GM18507 (cell line): ENCODE measurements around the gene KLK12.
"Not testable (repeated sequence)": the region's sequence is repeated elsewhere in the genome, so short reads cannot be mapped to it uniquely, and the experiment has no call there.

Source experiments
- DNase-seq: peaks from one replicate; pipeline ENCODE4 v3.0.0; 2011; ENCODE audit warnings: low read depth; ENCODE audit not compliant: insufficient read length; ENCODE audit errors: extremely low spot score
- FAIRE-seq: peaks from 2 replicates; lab custom pipeline; 2011; peaks lifted over from hg19 to GRCh38; lab: Jason Lieb, UNC

Gene KLK12

DNA sequence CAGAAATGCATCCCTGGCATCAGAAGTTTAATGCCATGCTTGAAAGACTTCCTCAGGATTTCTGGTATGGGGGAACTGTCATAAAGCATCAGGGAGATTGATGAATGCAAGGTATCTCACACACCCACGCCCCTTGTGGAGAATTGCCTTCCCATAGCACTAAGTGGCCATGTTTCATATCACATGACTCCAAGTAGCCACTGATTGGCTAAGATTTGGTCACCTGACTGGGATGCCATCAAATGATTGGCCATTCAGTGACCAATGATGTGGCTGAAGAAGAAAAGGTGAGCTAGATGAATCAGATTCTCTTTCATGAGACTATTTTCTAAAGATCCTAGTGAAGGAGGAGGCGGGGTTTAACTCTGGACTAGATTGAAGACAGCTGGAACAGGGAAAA is 40.7 kb downstream of the KLK12 start:
- FAIRE-seq (no peak), DNase-seq (no peak)

DNA sequence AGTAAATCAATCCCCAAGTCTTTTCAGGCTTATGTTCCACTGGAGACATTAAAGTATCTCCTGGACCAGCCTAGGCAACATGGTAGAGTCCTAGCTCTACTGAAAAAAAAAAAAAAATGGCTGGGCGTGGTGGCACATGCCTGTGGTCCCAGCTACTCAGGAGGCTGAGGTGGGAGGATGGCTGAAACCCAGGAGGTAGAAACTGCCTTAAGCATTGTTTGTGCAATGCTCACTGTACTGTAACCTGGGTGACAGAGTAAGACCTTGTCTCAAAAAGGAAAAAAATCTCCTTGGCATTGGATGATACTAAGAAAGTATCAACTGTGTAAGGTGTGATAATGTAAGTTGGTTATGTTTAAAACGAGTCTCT is 42.2 kb downstream of the KLK12 start:
- DNase-seq (no peak), FAIRE-seq (no peak)

DNA sequence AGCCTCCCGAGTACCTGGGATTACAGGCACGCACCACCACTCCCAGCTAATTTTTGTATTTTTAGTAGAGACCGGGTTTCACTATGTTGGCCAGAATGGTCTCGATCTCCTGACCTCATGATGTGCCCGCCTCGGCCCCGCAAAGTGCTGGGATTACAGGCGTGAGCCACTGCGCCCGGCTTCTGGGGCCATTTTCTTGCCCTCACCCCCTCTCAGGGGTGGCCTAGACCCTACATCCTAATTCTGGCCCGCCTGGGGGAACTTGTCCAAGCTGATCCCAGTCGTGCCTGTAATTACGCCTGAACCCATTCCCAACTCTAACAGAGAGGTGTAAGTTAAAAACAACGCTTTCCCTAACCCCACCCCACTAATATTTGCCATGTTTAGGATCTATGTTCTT is 50.4 kb downstream of the KLK12 start:
- DNase-seq, FAIRE-seq: not testable (repeated sequence)

DNA sequence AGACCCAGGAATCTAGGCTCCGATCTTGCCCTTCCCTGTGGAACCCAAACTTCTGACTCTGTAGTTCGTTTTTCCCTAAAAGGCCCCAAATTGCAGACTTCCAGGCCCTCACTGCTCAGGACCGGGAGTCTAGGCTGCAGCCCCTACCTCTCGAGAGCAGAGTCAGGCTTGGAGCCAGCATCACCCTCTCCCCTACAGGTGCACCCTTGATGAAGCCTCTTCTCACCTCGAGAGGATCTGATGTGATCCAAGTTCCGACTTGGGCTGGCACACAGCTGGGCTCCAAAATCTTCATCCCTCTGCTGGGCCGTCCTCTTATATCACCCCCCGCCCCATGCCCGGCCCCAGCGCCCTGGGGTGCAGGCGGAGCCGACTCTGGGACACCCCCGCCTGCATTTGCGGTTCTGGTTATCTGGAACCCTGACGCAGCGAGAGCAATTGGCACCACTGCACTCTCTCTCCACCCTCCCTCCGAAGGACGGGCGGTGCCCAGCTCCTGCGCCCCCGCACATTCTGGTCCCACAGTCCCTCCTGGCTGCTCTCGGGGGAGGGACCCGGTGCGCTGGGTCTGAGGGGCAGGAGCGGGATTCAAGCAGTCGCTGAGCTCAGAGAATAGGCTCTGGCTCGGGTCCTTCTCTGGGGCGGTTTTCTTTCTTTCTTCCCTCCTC is 51.0 kb downstream of the KLK12 start, which contains the start of gene KLK7:
Gene KLK7, minus strand, starts transcription at position 293 of the 668 bp plus-strand sequence. CDS start 1,518 bp downstream, outside the sequence.
- FAIRE-seq (no peak), DNase-seq (no peak)

DNA sequence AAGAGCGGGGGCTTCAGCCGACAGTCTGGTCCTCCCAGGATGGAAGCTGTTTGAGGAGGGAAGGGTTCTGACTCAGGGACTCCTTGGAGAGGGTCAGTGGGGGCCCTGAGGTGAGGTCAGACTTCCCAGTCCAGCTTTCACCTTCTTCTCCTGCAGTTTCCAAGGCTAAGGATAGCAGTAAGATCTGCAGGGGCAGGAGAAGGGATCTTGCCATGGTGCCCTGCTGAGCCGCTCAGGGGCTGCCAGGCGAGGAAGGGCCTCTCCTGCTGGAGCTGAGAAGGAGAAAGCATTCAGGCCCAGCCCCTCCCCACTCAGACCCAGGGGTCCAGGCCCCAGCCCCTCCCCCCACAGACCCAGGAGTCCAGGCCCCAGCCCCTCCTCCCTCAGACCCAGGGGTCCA is 52.6 kb downstream of the KLK12 start:
- FAIRE-seq: no peak
- DNase-seq: no peak

DNA sequence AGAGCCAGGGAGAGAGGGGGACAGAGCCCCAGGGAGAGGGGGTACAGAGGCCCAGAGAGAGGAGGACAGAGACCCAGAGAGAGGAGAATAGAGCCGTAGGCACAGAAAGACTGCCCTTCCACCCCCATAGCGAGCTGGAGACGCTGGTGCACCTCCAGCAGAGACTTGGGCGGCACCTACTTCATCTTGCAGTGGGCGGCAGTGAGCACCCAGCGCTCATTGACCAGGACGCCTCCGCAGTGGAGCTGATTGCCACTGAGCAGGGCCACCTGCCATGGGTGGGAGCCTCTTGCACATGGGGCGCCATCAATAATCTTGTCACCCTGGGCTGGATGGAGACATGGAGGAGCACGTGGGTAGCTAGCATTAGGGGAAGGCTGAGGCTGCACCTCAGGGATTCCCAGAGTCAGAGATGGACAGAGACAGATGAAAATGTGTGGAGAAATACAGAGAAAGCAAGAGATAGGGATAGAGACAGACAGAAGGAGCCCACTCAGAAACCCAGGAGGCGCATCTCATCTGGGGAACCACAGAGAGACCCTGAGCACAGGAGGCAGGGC is 53.1 kb downstream of the KLK12 start:
- no peak for FAIRE-seq
- DNase-seq: no peak

DNA sequence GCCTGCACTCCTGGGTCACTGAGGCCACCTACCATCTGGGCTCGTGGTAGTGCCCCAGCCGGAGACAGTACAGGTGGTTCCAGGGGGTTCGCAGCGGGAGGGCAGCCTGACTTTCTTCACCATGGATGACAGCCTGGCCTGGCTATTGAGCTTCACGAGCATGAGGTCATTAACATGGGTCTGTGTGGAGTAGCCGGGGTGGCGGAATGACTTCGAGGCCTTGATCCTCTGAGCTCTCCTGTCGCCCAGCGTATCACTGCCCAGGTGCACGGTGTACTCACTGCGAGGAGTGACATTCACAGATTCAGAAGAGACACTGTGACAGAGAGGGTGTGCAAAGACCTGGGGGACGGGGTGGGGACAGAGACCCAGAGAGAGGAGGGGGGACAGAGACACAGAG is 54.6 kb downstream of the KLK12 start:
- FAIRE-seq (no peak), DNase-seq (no peak)

DNA sequence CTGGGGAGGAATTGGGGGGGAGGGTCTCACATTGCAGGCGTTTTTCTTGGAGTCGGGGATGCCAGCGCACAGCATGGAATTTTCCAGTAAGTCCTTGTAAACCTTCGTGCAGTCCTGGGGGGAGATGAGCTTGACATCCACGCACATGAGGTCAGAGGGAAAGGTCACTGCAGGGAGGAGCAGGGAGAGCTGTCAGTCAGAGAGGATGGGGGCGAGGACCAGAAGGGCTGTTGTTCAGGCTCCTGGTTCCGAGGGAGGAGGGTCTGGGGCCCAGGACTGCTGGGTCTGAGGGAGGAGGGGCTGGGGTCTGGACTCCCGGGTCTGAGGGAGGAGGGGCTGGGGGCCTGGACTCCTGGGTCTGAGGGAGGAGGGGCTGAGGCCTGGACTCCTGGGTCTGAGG is 55.0 kb downstream of the KLK12 start:
- DNase-seq (no peak), FAIRE-seq (no peak)
